MCF 10A (cell line): Measurements from ENCODE around the gene KIAA1549. TPM values are rescaled to one million over a fixed set of nuclear protein-coding genes. Genes with fewer than 3 reads are reported as not detected.

Experiments
- BruUV-seq: library from RNA; stranded (reverse); fragments of 400-500 nt; replicated peaks from 2 replicates; lab custom pipeline; 2021; lab: Mats Ljungman, UMichigan
- CTCF ChIA-PET: fragments of 300-600 bp; sonication (Branson Sonifier 250); formaldehyde crosslinking; extraction: SDS; loops from one replicate; lab custom pipeline; 2021; ENCODE audit warnings: antibody characterized with exemption, inconsistent platforms; lab: Yijun Ruan, JAX
- POLR2A ChIA-PET: fragments of 300-600, 350-650 bp; sonication (Branson Sonifier 250); formaldehyde crosslinking; extraction: SDS; loops from one replicate; lab custom pipeline; 2020; ENCODE audit warnings: antibody characterized with exemption, inconsistent platforms; lab: Yijun Ruan, JAX
- DNase-seq: peaks from one replicate; pipeline ENCODE4 v3.0.0-alpha.2; 2018; ENCODE audit not compliant: unreplicated experiment
- H3K27ac Mint-ChIP-seq: one replicate; pipeline ENCODE4 v1.8.0; 2022; ENCODE audit warnings: mild to moderate bottlenecking, low read depth, mixed read lengths; ENCODE audit not compliant: unreplicated experiment
- H3K27me3 Mint-ChIP-seq: one replicate; pipeline ENCODE4 v1.8.0; 2022; ENCODE audit warnings: mixed read lengths; ENCODE audit not compliant: insufficient read depth, unreplicated experiment
- H3K36me3 Mint-ChIP-seq: one replicate; pipeline ENCODE4 v1.8.0; 2022; ENCODE audit warnings: mild to moderate bottlenecking, moderate library complexity, mixed read lengths; ENCODE audit not compliant: insufficient read depth, unreplicated experiment
- H3K4me1 Mint-ChIP-seq: one replicate; pipeline ENCODE4 v1.8.0; 2022; ENCODE audit warnings: mixed read lengths; ENCODE audit not compliant: insufficient read depth, unreplicated experiment
- H3K4me3 Mint-ChIP-seq: one replicate; pipeline ENCODE4 v1.8.0; 2022; ENCODE audit warnings: mild to moderate bottlenecking, moderate library complexity, mixed read lengths; ENCODE audit not compliant: unreplicated experiment
- H3K9me3 Mint-ChIP-seq: one replicate; pipeline ENCODE4 v1.8.0; 2022; ENCODE audit warnings: mixed read lengths; ENCODE audit not compliant: unreplicated experiment
- intact Hi-C: fragments of 100-400 bp; cut with micrococcal nuclease; formaldehyde crosslinking; loops from 2 replicates; pipeline ENCODE4 v1.14.1; 2022
- total RNA-seq: library from RNA; stranded (reverse); gene quantifications from 2 replicates; pipeline ENCODE4 v1.2.3, GENCODE V29; 2022
- TF ChIP-seq, protein P1 (sequence below): fragments of 200-600 bp; IDR thresholded peaks from one replicate; pipeline ENCODE4 v1.8.0; 2022; ENCODE audit warnings: antibody characterized with exemption, mild to moderate bottlenecking; ENCODE audit not compliant: unreplicated experiment

The KIAA1549 gene
- total RNA-seq, 1 experiment from 2014 or later = 7.1 TPM

DNA sequence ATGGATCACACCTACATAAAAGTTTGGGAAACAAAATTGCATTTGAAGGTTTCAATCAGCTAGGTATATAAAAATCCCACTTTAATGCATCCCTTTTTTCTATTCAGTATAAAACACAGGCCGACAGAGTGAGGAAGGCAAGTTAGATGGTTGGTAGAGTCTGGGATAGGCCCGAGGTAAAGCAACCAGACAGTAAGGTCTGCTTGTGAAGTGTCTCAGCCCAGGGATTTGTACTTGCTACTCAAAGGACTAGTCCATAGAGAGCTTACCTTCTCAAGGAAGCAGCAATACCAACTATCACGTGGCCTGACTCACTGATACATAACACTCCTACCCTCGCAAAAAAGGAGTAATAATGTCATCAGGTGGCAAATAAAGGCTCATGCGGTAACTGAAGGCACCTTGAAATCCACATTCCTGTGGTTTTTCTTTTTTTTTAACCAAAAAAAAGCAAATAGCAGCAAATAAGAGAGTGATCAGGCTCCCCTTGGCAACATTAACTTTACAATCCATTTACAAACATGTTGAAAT, 127.0 kb downstream of the KIAA1549 start:
- TF ChIP-seq, protein P1, sequence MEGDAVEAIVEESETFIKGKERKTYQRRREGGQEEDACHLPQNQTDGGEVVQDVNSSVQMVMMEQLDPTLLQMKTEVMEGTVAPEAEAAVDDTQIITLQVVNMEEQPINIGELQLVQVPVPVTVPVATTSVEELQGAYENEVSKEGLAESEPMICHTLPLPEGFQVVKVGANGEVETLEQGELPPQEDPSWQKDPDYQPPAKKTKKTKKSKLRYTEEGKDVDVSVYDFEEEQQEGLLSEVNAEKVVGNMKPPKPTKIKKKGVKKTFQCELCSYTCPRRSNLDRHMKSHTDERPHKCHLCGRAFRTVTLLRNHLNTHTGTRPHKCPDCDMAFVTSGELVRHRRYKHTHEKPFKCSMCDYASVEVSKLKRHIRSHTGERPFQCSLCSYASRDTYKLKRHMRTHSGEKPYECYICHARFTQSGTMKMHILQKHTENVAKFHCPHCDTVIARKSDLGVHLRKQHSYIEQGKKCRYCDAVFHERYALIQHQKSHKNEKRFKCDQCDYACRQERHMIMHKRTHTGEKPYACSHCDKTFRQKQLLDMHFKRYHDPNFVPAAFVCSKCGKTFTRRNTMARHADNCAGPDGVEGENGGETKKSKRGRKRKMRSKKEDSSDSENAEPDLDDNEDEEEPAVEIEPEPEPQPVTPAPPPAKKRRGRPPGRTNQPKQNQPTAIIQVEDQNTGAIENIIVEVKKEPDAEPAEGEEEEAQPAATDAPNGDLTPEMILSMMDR = no peak
- Mint-ChIP-seq H3K4me1 (no peaks in the 10 kb centered on the region), H3K4me3 (no peak overlapping the region), H3K27me3 (no peaks in the 10 kb centered on the region), H3K27ac (no peak overlapping the region), H3K9me3 (peaks cover 16% of the 10 kb centered on the region), H3K36me3 (peaks cover 17% of the 10 kb centered on the region)
- no TSS peak for BruUV-seq
- CTCF ChIA-PET = interaction anchor here (0.6 kb wide), 1 partner anchor 208 kb away, joined by 3 read pairs; no protein-coding TSS in a partner anchor
- intact Hi-C loops = no loop called here
- POLR2A ChIA-PET = interaction anchor here (0.5 kb wide), 1 partner anchor 654 kb away, joined by 3 read pairs; no protein-coding TSS in a partner anchor
- DNase-seq = no peak

DNA sequence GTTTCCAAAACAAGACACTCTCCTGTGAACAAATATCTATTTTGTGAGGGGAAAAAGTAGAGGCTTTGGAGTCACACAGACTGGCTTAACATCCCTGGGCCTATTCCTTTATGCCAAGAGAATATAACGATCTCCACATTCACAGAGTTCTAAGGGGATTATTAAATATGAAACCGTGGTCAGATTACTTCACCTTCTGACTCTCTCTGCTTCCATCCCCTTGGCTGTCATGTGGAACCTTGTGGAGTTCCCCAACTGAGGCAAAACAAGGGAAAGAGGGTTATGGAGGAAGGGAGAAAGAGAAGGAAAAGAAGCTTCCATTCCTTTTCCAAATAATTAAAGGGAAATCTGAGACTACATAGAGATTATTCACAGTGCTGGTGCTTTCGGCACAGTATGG, 127.7 kb downstream of the KIAA1549 start:
- peaks cover 21% of the 10 kb centered on the region for H3K36me3 Mint-ChIP-seq
- no peaks in the 10 kb centered on the region for H3K4me1 Mint-ChIP-seq
- H3K27ac Mint-ChIP-seq = no peak overlapping the region
- intact Hi-C loops = no loop called here
- TF ChIP-seq, protein P1 = no peak
- H3K9me3 Mint-ChIP-seq = peaks cover 16% of the 10 kb centered on the region
- no peak for DNase-seq
- no peak overlapping the region for H3K4me3 Mint-ChIP-seq
- BruUV-seq = no TSS peak
- H3K27me3 Mint-ChIP-seq = no peaks in the 10 kb centered on the region
- ChIA-PET POLR2A (no interaction called here), CTCF (no interaction called here)

DNA sequence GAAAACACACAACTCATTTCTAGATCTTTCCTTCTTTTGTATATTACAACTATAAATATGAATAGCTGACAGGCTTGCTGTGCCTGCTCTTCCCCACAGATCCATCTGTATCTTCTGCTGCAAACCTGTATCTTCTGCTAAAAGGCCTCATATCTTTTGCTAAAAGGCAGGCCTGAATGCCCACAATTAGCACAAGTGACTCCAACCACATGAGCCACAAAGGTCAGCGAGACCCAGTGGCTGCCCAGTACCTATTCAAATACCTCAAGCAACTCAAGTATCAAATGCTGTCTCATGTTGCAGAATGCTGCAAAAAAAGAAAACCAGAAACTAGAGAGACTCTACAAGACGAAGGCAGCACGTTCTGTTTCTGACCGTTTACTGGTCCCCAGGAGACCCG, 128.7 kb downstream of the KIAA1549 start:
- BruUV-seq = no TSS peak
- no peaks in the 10 kb centered on the region for H3K27me3 Mint-ChIP-seq
- peaks cover 7% of the 10 kb centered on the region for H3K9me3 Mint-ChIP-seq
- H3K27ac Mint-ChIP-seq = no peak overlapping the region
- TF ChIP-seq, protein P1 = no peak
- H3K4me3 Mint-ChIP-seq = no peak overlapping the region
- POLR2A ChIA-PET = no interaction called here
- CTCF ChIA-PET = interaction anchor here (0.8 to 1.3 kb wide), 2 partner anchors 15 to 95 kb away, joined by 3 read pairs; no protein-coding TSS in a partner anchor
- H3K36me3 Mint-ChIP-seq = peaks cover 21% of the 10 kb centered on the region
- no peaks in the 10 kb centered on the region for H3K4me1 Mint-ChIP-seq
- DNase-seq = no peak
- intact Hi-C loops = no loop called here

DNA sequence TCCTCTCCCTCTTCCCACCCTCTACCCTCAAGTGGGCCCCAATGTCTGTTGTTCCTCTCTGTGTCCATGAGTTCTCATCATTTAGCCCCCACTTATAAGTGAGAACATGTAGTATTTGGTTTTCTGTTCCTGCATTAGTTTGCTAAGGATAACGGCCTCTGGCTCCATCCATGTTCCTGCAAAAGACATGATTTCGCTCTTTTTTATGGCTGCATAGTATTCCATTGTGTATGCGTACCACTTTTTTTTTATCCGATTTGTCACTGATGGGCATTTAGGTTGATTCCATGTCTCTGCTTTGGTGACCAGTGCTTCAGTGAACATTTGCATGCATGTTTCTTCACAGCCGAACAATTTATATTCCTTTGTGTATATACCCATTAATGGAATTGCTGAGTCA, 131.5 kb downstream of the KIAA1549 start:
- Mint-ChIP-seq H3K4me3 (no peak overlapping the region), H3K27ac (no peak overlapping the region), H3K9me3 (no peaks in the 10 kb centered on the region), H3K4me1 (no peaks in the 10 kb centered on the region), H3K36me3 (peaks cover 21% of the 10 kb centered on the region), H3K27me3 (no peaks in the 10 kb centered on the region)
- ChIA-PET POLR2A (interaction anchor here (0.6 kb wide), 1 partner anchor 1130 kb away, joined by 3 read pairs; no protein-coding TSS in a partner anchor), CTCF (interaction anchor here (0.6 to 0.7 kb wide), 2 partner anchors 233 to 924 kb away, joined by 3 to 5 read pairs; no protein-coding TSS in a partner anchor)
- intact Hi-C loops = no loop called here
- TF ChIP-seq, protein P1 = no peak
- DNase-seq = no peak
- BruUV-seq = no TSS peak
